H9 (cell line): ENCODE measurements around the gene DENND1A. TPM values are rescaled to one million over a fixed set of nuclear protein-coding genes. Genes with fewer than 3 reads are reported as not detected.

Experiments
- DNase-seq: peaks from one replicate; pipeline ENCODE4 v3.0.0-alpha.2; 2017
- H2AFZ ChIP-seq: one replicate; pipeline ENCODE4 v1.6.1; 2013; ENCODE audit warnings: mild to moderate bottlenecking, low read length, control low read depth, moderate library complexity
- H2AK5ac ChIP-seq: 2 replicates; pipeline ENCODE4 v1.6.1; 2013; ENCODE audit warnings: low read length, control low read depth, mixed read lengths; ENCODE audit not compliant: insufficient read length
- H2BK120ac ChIP-seq: one replicate; pipeline ENCODE4 v1.6.1; 2013; ENCODE audit warnings: low read depth, mild to moderate bottlenecking, low read length, control low read depth, inconsistent platforms; ENCODE audit not compliant: poor library complexity, severe bottlenecking
- H2BK12ac ChIP-seq: 2 replicates; pipeline ENCODE4 v1.6.1; 2013; ENCODE audit warnings: low read length, control low read depth, mixed read lengths, low read depth; ENCODE audit not compliant: insufficient read length
- H2BK15ac ChIP-seq: 2 replicates; pipeline ENCODE4 v1.6.1; 2013; ENCODE audit warnings: low read depth, low read length, control low read depth
- H2BK20ac ChIP-seq: one replicate; pipeline ENCODE4 v1.6.1; 2013; ENCODE audit warnings: low read depth, mild to moderate bottlenecking, low read length, control low read depth, inconsistent platforms; ENCODE audit not compliant: poor library complexity, severe bottlenecking
- H2BK5ac ChIP-seq: 2 replicates; pipeline ENCODE4 v1.6.1; 2013; ENCODE audit warnings: low read length, control low read depth, mixed read lengths; ENCODE audit not compliant: insufficient read length
- H3K14ac ChIP-seq: 2 replicates; pipeline ENCODE4 v1.6.1; 2013; ENCODE audit warnings: low read length, control low read depth; ENCODE audit not compliant: insufficient read depth
- H3K18ac ChIP-seq: 2 replicates; pipeline ENCODE4 v1.6.1; 2013; ENCODE audit warnings: low read depth, mild to moderate bottlenecking, mixed read lengths, low read length, control low read depth; ENCODE audit not compliant: insufficient read length
- H3K23ac ChIP-seq: 2 replicates; pipeline ENCODE4 v1.6.1; 2013; ENCODE audit warnings: low read length, control low read depth, mixed read lengths, low read depth; ENCODE audit not compliant: insufficient read length
- H3K23me2 ChIP-seq: 2 replicates; pipeline ENCODE4 v1.6.1; 2013; ENCODE audit warnings: low read depth, mild to moderate bottlenecking, mixed read lengths, low read length, control low read depth; ENCODE audit not compliant: insufficient read length, poor library complexity, severe bottlenecking
- H3K27ac ChIP-seq: 2 replicates; pipeline ENCODE4 v1.5.1; 2013; ENCODE audit warnings: low read length, control low read depth, mixed read lengths, low read depth; ENCODE audit not compliant: insufficient read length
- H3K27me3 ChIP-seq: 2 replicates; pipeline ENCODE4 v1.6.1; 2013; ENCODE audit warnings: low read length, control low read depth, inconsistent platforms; ENCODE audit not compliant: insufficient read depth
- H3K4ac ChIP-seq: 2 replicates; pipeline ENCODE4 v1.6.1; 2013; ENCODE audit warnings: low read depth, mild to moderate bottlenecking, control low read depth, inconsistent platforms, low read length, moderate library complexity
- H3K4me1 ChIP-seq: 2 replicates; pipeline ENCODE4 v1.6.1; 2013; ENCODE audit warnings: low read length, control low read depth, inconsistent platforms; ENCODE audit not compliant: insufficient read depth
- H3K4me2 ChIP-seq: 2 replicates; pipeline ENCODE4 v1.6.1; 2013; ENCODE audit warnings: low read length, control low read depth, mixed read lengths; ENCODE audit not compliant: insufficient read length, insufficient read depth
- H3K56ac ChIP-seq: 2 replicates; pipeline ENCODE4 v1.6.1; 2013; ENCODE audit warnings: low read depth, mild to moderate bottlenecking, mixed read lengths, low read length, control low read depth; ENCODE audit not compliant: insufficient read length
- H3K79me1 ChIP-seq: 2 replicates; pipeline ENCODE4 v1.6.1; 2013; ENCODE audit warnings: low read depth, mild to moderate bottlenecking, moderate library complexity, low read length, control low read depth, inconsistent platforms; ENCODE audit not compliant: insufficient read depth, poor library complexity, severe bottlenecking
- H3K79me2 ChIP-seq: 2 replicates; pipeline ENCODE4 v1.6.1; 2013; ENCODE audit warnings: low read length, control low read depth, inconsistent platforms; ENCODE audit not compliant: insufficient read depth
- H3K9ac ChIP-seq: 2 replicates; pipeline ENCODE4 v1.6.1; 2013; ENCODE audit warnings: low read length, control low read depth, mixed read lengths; ENCODE audit not compliant: insufficient read length; ENCODE audit errors: extremely low read depth
- H3K9me3 ChIP-seq: one replicate; pipeline ENCODE4 v1.6.1; 2013; ENCODE audit warnings: low read depth, low read length, inconsistent platforms; ENCODE audit not compliant: control insufficient read depth
- H3T11ph ChIP-seq: one replicate; pipeline ENCODE4 v1.6.1; 2013; ENCODE audit warnings: mild to moderate bottlenecking, low read length, control low read depth, inconsistent platforms
- H4K20me1 ChIP-seq: one replicate; pipeline ENCODE4 v1.6.1; 2013; ENCODE audit not compliant: control insufficient read depth, insufficient read length, insufficient read depth
- H4K5ac ChIP-seq: 2 replicates; pipeline ENCODE4 v1.6.1; 2013; ENCODE audit warnings: low read depth, mild to moderate bottlenecking, mixed read lengths, low read length, control low read depth; ENCODE audit not compliant: insufficient read length
- H4K8ac ChIP-seq: replicated peaks from 2 replicates; pipeline ENCODE4 v1.6.1; 2013; ENCODE audit warnings: low read length, control low read depth, mixed read lengths, low read depth; ENCODE audit not compliant: insufficient read length
- H4K91ac ChIP-seq: 2 replicates; pipeline ENCODE4 v1.6.1; 2013; ENCODE audit warnings: low read depth, mild to moderate bottlenecking, moderate library complexity, mixed read lengths, low read length, control low read depth; ENCODE audit not compliant: insufficient read length
- H3K27ac Mint-ChIP-seq, 3 experiments: 2 replicates in 2 of 3; 3 replicates in 1 of 3; pipeline ENCODE4 v1.8.0; 2020 to 2021; ENCODE audit warnings: mixed read lengths in 3 of 3, mild to moderate bottlenecking in 1 of 3, moderate library complexity in 1 of 3
- H3K27me3 Mint-ChIP-seq: 2 replicates; pipeline ENCODE4 v1.8.0; 2021; ENCODE audit warnings: low read depth, mild to moderate bottlenecking, moderate library complexity, mixed read lengths
- H3K36me3 Mint-ChIP-seq, 3 experiments: 2 replicates in 2 of 3; 3 replicates in 1 of 3; pipeline ENCODE4 v1.8.0; 2020 to 2021; ENCODE audit warnings: low read depth in 3 of 3, mixed read lengths in 3 of 3; ENCODE audit not compliant: insufficient read depth in 1 of 3
- H3K4me1 Mint-ChIP-seq, 2 experiments: 2 replicates each; pipeline ENCODE4 v1.8.0; 2020; ENCODE audit warnings: mixed read lengths in 2 of 2
- H3K4me3 Mint-ChIP-seq, 2 experiments: 2 replicates in 1 of 2; 3 replicates in 1 of 2; pipeline ENCODE4 v1.8.0; 2020 to 2021; ENCODE audit warnings: mild to moderate bottlenecking in 2 of 2, mixed read lengths in 2 of 2, moderate library complexity in 1 of 2
- H3K9me3 Mint-ChIP-seq, 2 experiments: 2 replicates in 1 of 2; 3 replicates in 1 of 2; pipeline ENCODE4 v1.8.0; 2020; ENCODE audit warnings: mild to moderate bottlenecking in 2 of 2, mixed read lengths in 2 of 2, moderate library complexity in 1 of 2
- WGBS: extraction: QIAGEN DNeasy Blood & Tissue Kit; methylation state at CpG from one replicate; pipeline ENCODE4 v1.1.7; 2013; ENCODE audit warnings: missing lambda C conversion rate, low lambda C conversion rate, mixed read lengths; ENCODE audit not compliant: insufficient read length; ENCODE audit errors: extremely low coverage; 5-methylcytosine and 5-hydroxymethylcytosine counted together
- total RNA-seq: library from RNA; stranded (reverse); gene quantifications from 2 replicates; pipeline ENCODE4 v1.2.1, GENCODE V29; 2021
- TF ChIP-seq, protein P1 (sequence below): fragments of 200-600 bp; sonication (generic); conservative IDR thresholded peaks from 3 replicates; pipeline ENCODE4 v1.8.0; 2021; ENCODE audit warnings: antibody characterized with exemption, mild to moderate bottlenecking

DENND1A gene
- total RNA-seq, 1 experiment from 2014 or later = 20.4 TPM

GRCh38 chr9:123775289-123776284 lies 154.3 kb downstream of the DENND1A start:
- WGBS = no CpG with 5 or more reads among the region's 8 CpGs
- Mint-ChIP-seq H3K4me3 (no peak overlapping the region), H3K4me1 (peaks cover 18 to 34% of the 10 kb centered on the region in 2 experiments), H3K27me3 (no peaks in the 10 kb centered on the region), H3K36me3 (no peaks in the 10 kb centered on the region), H3K9me3 (no peaks in the 10 kb centered on the region), H3K27ac (peak overlapping the region in 1 of 3 experiments; percentile 69; a peak in 3 of 7 replicates)
- no peak overlapping the region for H3K18ac ChIP-seq
- no peaks in the 10 kb centered on the region for H3K23me2 ChIP-seq
- H3K56ac ChIP-seq = no peak overlapping the region
- H3K9me3 ChIP-seq = no peaks in the 10 kb centered on the region
- H3K4me1 ChIP-seq = no peaks in the 10 kb centered on the region; the same call in 1 of the 2 replicates
- no peak overlapping the region for H3K9ac ChIP-seq
- H2BK120ac ChIP-seq = no peak overlapping the region
- H2BK5ac ChIP-seq = no peak overlapping the region
- no peak overlapping the region for H4K8ac ChIP-seq
- no peaks in the 10 kb centered on the region for H3K79me1 ChIP-seq
- H2BK20ac ChIP-seq = no peak overlapping the region
- no peak overlapping the region for H4K5ac ChIP-seq
- H4K20me1 ChIP-seq = no peaks in the 10 kb centered on the region
- no peak overlapping the region for H3K4ac ChIP-seq
- H3K23ac ChIP-seq = no peak overlapping the region
- H3K79me2 ChIP-seq = no peaks in the 10 kb centered on the region
- TF ChIP-seq, protein P1, sequence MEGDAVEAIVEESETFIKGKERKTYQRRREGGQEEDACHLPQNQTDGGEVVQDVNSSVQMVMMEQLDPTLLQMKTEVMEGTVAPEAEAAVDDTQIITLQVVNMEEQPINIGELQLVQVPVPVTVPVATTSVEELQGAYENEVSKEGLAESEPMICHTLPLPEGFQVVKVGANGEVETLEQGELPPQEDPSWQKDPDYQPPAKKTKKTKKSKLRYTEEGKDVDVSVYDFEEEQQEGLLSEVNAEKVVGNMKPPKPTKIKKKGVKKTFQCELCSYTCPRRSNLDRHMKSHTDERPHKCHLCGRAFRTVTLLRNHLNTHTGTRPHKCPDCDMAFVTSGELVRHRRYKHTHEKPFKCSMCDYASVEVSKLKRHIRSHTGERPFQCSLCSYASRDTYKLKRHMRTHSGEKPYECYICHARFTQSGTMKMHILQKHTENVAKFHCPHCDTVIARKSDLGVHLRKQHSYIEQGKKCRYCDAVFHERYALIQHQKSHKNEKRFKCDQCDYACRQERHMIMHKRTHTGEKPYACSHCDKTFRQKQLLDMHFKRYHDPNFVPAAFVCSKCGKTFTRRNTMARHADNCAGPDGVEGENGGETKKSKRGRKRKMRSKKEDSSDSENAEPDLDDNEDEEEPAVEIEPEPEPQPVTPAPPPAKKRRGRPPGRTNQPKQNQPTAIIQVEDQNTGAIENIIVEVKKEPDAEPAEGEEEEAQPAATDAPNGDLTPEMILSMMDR = no peak
- H2AFZ ChIP-seq = no peak overlapping the region
- H3K27me3 ChIP-seq = no peaks in the 10 kb centered on the region
- H2BK15ac ChIP-seq = no peak overlapping the region
- no peak for DNase-seq
- no peak overlapping the region for H3T11ph ChIP-seq
- no peak overlapping the region for H2AK5ac ChIP-seq
- H3K14ac ChIP-seq = no peak overlapping the region
- H3K27ac ChIP-seq = no peak overlapping the region
- H4K91ac ChIP-seq = no peak overlapping the region
- H2BK12ac ChIP-seq = no peak overlapping the region
- H3K4me2 ChIP-seq = no peak overlapping the region
